HepG2 (cell line): ENCODE results near the gene BARHL2. TPM values are rescaled to one million over a fixed set of nuclear protein-coding genes. Genes with fewer than 3 reads are reported as not detected.

Experiments used
- ATAC-seq: fragments of 200-7000 bp; cut with Tn5 transposase; 3 replicates; pipeline ENCODE4 v1.9.1; 2020; ENCODE audit warnings: mild to moderate bottlenecking, moderate library complexity
- BruUV-seq: library from RNA; stranded (reverse); fragments of 400-500 nt; replicated peaks from 2 replicates; lab custom pipeline; 2021; lab: Mats Ljungman, UMichigan
- CTCF ChIA-PET: fragments of 300-600 bp; formaldehyde crosslinking; extraction: SDS; loops from one replicate; lab custom pipeline; 2021; ENCODE audit warnings: low total read pairs, inconsistent platforms, low intra/inter-chr PET ratio; lab: Yijun Ruan, JAX
- POLR2A ChIA-PET: fragments of 350-600 bp; sonication (Branson Sonifier 250); formaldehyde crosslinking; loops from one replicate; lab custom pipeline; 2020; ENCODE audit warnings: antibody characterized with exemption, inconsistent platforms; lab: Yijun Ruan, JAX
- DNase-seq: peaks from one replicate; pipeline ENCODE4 v3.0.0-alpha.2; 2015; ENCODE audit warnings: low spot score
- FAIRE-seq: peaks from 3 replicates; lab custom pipeline; 2011; peaks lifted over from hg19 to GRCh38; lab: Jason Lieb, UNC
- H2AFZ ChIP-seq: one replicate; pipeline ENCODE4 v1.6.1; 2011; ENCODE audit warnings: low read length, inconsistent platforms
- H3K27ac ChIP-seq: fragments of 300-600 bp; 3 replicates; pipeline ENCODE4 v1.8.0; 2011; ENCODE audit warnings: mixed run types, mild to moderate bottlenecking, mixed read lengths, low read length, inconsistent platforms; ENCODE audit not compliant: insufficient read depth; ENCODE audit errors: extremely low read length
- H3K27me3 ChIP-seq, 2 experiments: fragments of 200-600 bp in 1 of 2; 2 replicates in 1 of 2; 3 replicates in 1 of 2; pipeline versions ENCODE4 v1.6.0 to v1.8.0; 2011; ENCODE audit warnings: low read length in 2 of 2, mild to moderate bottlenecking in 2 of 2, moderate library complexity in 2 of 2, inconsistent platforms in 1 of 2; ENCODE audit not compliant: insufficient read depth in 2 of 2, control insufficient read depth in 1 of 2
- H3K36me3 ChIP-seq, 2 experiments: fragments of 200-600 bp in 1 of 2; replicated peaks in 1 of 2; 2 replicates in 1 of 2; 3 replicates in 1 of 2; pipeline versions ENCODE4 v1.5.1 to v1.8.0; 2011; ENCODE audit warnings: low read length in 2 of 2, inconsistent platforms in 1 of 2; ENCODE audit not compliant: insufficient read depth in 2 of 2, control insufficient read depth in 1 of 2
- H3K4me1 ChIP-seq: 2 replicates; pipeline ENCODE4 v1.5.1; 2012; ENCODE audit warnings: low read length, inconsistent platforms; ENCODE audit not compliant: insufficient read depth
- H3K4me2 ChIP-seq: 2 replicates; pipeline ENCODE4 v1.6.0; 2011; ENCODE audit warnings: low read depth, low read length, inconsistent platforms
- H3K4me3 ChIP-seq, 3 experiments: fragments of 200-600 bp in 1 of 3; sonication (generic), shearing (Covaris generic) in 1 of 3; replicated peaks in 1 of 3; 2 replicates each; pipeline ENCODE4 v1.5.1; 2011 to 2016; ENCODE audit warnings: low read length in 3 of 3, inconsistent platforms in 2 of 3, low read depth in 2 of 3, mild to moderate bottlenecking in 2 of 3, control low read depth in 1 of 3, mixed read lengths in 1 of 3; ENCODE audit not compliant: insufficient read depth in 1 of 3
- H3K79me2 ChIP-seq: one replicate; pipeline ENCODE4 v1.6.1; 2011; ENCODE audit warnings: low read length, inconsistent platforms; ENCODE audit not compliant: insufficient read depth
- H3K9ac ChIP-seq: 2 replicates; pipeline ENCODE4 v1.6.0; 2011; ENCODE audit warnings: mild to moderate bottlenecking, low read depth, low read length, inconsistent platforms; ENCODE audit not compliant: insufficient read depth
- H3K9me3 ChIP-seq: 2 replicates; pipeline ENCODE4 v1.5.1; 2012; ENCODE audit warnings: mild to moderate bottlenecking, low read length
- H4K20me1 ChIP-seq: 2 replicates; pipeline ENCODE4 v1.6.0; 2011; ENCODE audit warnings: inconsistent platforms, mild to moderate bottlenecking, low read length, moderate library complexity; ENCODE audit not compliant: insufficient read depth
- DMTF1 ChIP-seq: sonication (generic); formaldehyde crosslinking; IDR thresholded peaks from 2 replicates; pipeline ENCODE4 v1.4.0; 2020; ENCODE audit warnings: mild to moderate bottlenecking, missing genetic modification reagents
- HMGA1 ChIP-seq: sonication (generic); formaldehyde crosslinking; conservative IDR thresholded peaks from 2 replicates; pipeline ENCODE4 v1.4.0; 2020; ENCODE audit warnings: missing genetic modification reagents
- HMGXB3 ChIP-seq: sonication (generic); formaldehyde crosslinking; IDR thresholded peaks from 2 replicates; pipeline ENCODE4 v1.4.0; 2020; ENCODE audit warnings: missing genetic modification reagents, borderline replicate concordance
- ISX ChIP-seq: sonication (generic); formaldehyde crosslinking; conservative IDR thresholded peaks from 2 replicates; pipeline ENCODE4 v1.5.0; 2020; ENCODE audit warnings: missing genetic modification reagents
- MLLT10 ChIP-seq: sonication (generic); formaldehyde crosslinking; IDR thresholded peaks from 2 replicates; pipeline ENCODE4 v1.4.0; 2020; ENCODE audit warnings: missing genetic modification reagents
- MTA3 ChIP-seq: sonication (generic); formaldehyde crosslinking; IDR thresholded peaks from 2 replicates; pipeline ENCODE4 v1.4.0; 2020; ENCODE audit warnings: missing genetic modification reagents
- NCOA5 ChIP-seq: sonication (generic); formaldehyde crosslinking; IDR thresholded peaks from 2 replicates; pipeline ENCODE4 v1.4.0; 2020; ENCODE audit warnings: missing genetic modification reagents
- NR2C2 ChIP-seq: sonication (generic); formaldehyde crosslinking; IDR thresholded peaks from 2 replicates; pipeline ENCODE4 v1.4.0; 2020; ENCODE audit warnings: missing genetic modification reagents, mild to moderate bottlenecking, moderate library complexity, borderline replicate concordance
- PAWR ChIP-seq: sonication (generic); formaldehyde crosslinking; IDR thresholded peaks from 2 replicates; pipeline ENCODE4 v1.4.0; 2020; ENCODE audit warnings: missing genetic modification reagents, mild to moderate bottlenecking, borderline replicate concordance
- SETDB1 ChIP-seq: sonication (generic); formaldehyde crosslinking; IDR thresholded peaks from 2 replicates; pipeline ENCODE4 v1.5.1; 2020; ENCODE audit warnings: missing genetic modification reagents, mild to moderate bottlenecking, borderline replicate concordance
- SSRP1 ChIP-seq: IDR thresholded peaks from 2 replicates; pipeline ENCODE4 v1.6.1; 2016; ENCODE audit warnings: control low read depth
- ZNF207 ChIP-seq: fragments of 450-650 bp; IDR thresholded peaks from 2 replicates; pipeline ENCODE4 v1.6.1; 2016; ENCODE audit warnings: antibody characterized with exemption, borderline replicate concordance
- ZNF326 ChIP-seq: sonication (generic); formaldehyde crosslinking; IDR thresholded peaks from 2 replicates; pipeline ENCODE4 v1.4.0; 2020; ENCODE audit warnings: missing genetic modification reagents, borderline replicate concordance
- ZNF503 ChIP-seq: sonication (generic); formaldehyde crosslinking; IDR thresholded peaks from 2 replicates; pipeline ENCODE4 v1.4.0; 2020; ENCODE audit warnings: missing genetic modification reagents
- ZNF83 ChIP-seq: sonication (generic); formaldehyde crosslinking; IDR thresholded peaks from 2 replicates; pipeline ENCODE4 v1.4.0; 2020; ENCODE audit warnings: missing genetic modification reagents, mild to moderate bottlenecking, borderline replicate concordance
- ZNF879 ChIP-seq: sonication (generic); formaldehyde crosslinking; IDR thresholded peaks from 2 replicates; pipeline ENCODE4 v1.8.1; 2023; ENCODE audit warnings: missing genetic modification reagents
- WGBS: methylation state at CpG from one replicate; pipeline ENCODE4 v1.1.6; 2017; ENCODE audit warnings: low lambda C conversion rate; 5-methylcytosine and 5-hydroxymethylcytosine counted together
- in situ Hi-C: cut with HindIII; loops from 2 replicates; pipeline ENCODE4 v1.10.0; 2017; ENCODE audit warnings: low pct_unique_long_range_greater_than_20kb; ENCODE audit not compliant: extremely low pct_ligation_motif_present
- intact Hi-C: fragments of 100-400 bp; cut with micrococcal nuclease; formaldehyde crosslinking; loops from one replicate; pipeline ENCODE4 v1.10.0; 2022; ENCODE audit not compliant: unreplicated experiment
- polyA plus RNA-seq, 8 experiments: library from polyadenylated mRNA; depleted of rRNA in 3 of 8; stranded (reverse) in 7 of 8; unstranded in 1 of 8; fragments of >200 nt; fragmentation: Illumina TruSeq in 4 of 8; extraction: Trizol in 4 of 8; gene quantifications; 2 replicates each; pipeline versions ENCODE4 v1.2.1 to v1.2.3, GENCODE V29; 2011 to 2016; ENCODE audit warnings: low read depth in 4 of 8, missing spikeins in 1 of 8, mixed read lengths in 1 of 8; ENCODE audit not compliant: insufficient read depth in 1 of 8
- total RNA-seq, 5 experiments: library from RNA; depleted of rRNA; stranded (reverse); fragments of >200 nt; fragmentation: Illumina TruSeq; extraction: Trizol; gene quantifications; 2 replicates each; pipeline ENCODE4 v1.2.3, GENCODE V29; 2016; ENCODE audit warnings: low read depth in 1 of 5

BARHL2 gene
- total and polyA plus RNA-seq, 2 of the 13 experiments (the other 11 are each of a cell fraction or from before 2014, with no cell fraction given) = not detected

GRCh38 chr1:90708236-90708786 is 8.8 kb downstream of the BARHL2 start:
- Histone ChIP-seq H4K20me1 (no peaks in the 10 kb centered on the region), H3K4me1 (no peaks in the 10 kb centered on the region; the same call in 1 of the 2 replicates), H3K9ac (no peak overlapping the region), H3K4me3 (no peak overlapping the region), H3K27me3 (peaks cover 14 to 74% of the 10 kb centered on the region in 2 experiments), H3K9me3 (no peaks in the 10 kb centered on the region), H3K27ac (no peak overlapping the region), H3K36me3 (no peaks in the 10 kb centered on the region), H2AFZ (no peak overlapping the region), H3K4me2 (no peak overlapping the region), H3K79me2 (no peaks in the 10 kb centered on the region)
- CTCF ChIA-PET = no interaction called here
- 3% methylated on average over 5 of the region's 6 CpGs for WGBS
- FAIRE-seq = no peak
- in situ Hi-C loops = no loop called here
- intact Hi-C loops = no loop called here
- POLR2A ChIA-PET = no interaction called here
- ATAC-seq = no peak
- no TSS peak for BruUV-seq
- no peak for DNase-seq
- TF ChIP-seq ISX (CRISPR knock-in tag) (no peak), NR2C2 (CRISPR knock-in tag) (no peak), ZNF83 (CRISPR knock-in tag) (no peak), HMGXB3 (CRISPR knock-in tag) (no peak), HMGA1 (CRISPR knock-in tag) (no peak), SETDB1 (CRISPR knock-in tag) (no peak), PAWR (CRISPR knock-in tag) (no peak), MLLT10 (no peak), ZNF879 (CRISPR knock-in tag) (no peak), SSRP1 (CRISPR knock-in tag) (no peak), NCOA5 (CRISPR knock-in tag) (no peak), ZNF503 (CRISPR knock-in tag) (no peak), MTA3 (CRISPR knock-in tag) (no peak), DMTF1 (CRISPR knock-in tag) (no peak), ZNF207 (no peak), ZNF326 (no peak)
